ENCODE data around the gene MRPS23. TPM values are rescaled to one million over a fixed set of nuclear protein-coding genes. Genes with fewer than 3 reads are reported as not detected.
A peak's percentile ranks its signal among the peaks of the same experiment; 100 is the strongest.

Gene MRPS23
- total and polyA plus RNA-seq, 4 donors, result 15.7 to 44.9 (median 31.6) TPM

DNA sequence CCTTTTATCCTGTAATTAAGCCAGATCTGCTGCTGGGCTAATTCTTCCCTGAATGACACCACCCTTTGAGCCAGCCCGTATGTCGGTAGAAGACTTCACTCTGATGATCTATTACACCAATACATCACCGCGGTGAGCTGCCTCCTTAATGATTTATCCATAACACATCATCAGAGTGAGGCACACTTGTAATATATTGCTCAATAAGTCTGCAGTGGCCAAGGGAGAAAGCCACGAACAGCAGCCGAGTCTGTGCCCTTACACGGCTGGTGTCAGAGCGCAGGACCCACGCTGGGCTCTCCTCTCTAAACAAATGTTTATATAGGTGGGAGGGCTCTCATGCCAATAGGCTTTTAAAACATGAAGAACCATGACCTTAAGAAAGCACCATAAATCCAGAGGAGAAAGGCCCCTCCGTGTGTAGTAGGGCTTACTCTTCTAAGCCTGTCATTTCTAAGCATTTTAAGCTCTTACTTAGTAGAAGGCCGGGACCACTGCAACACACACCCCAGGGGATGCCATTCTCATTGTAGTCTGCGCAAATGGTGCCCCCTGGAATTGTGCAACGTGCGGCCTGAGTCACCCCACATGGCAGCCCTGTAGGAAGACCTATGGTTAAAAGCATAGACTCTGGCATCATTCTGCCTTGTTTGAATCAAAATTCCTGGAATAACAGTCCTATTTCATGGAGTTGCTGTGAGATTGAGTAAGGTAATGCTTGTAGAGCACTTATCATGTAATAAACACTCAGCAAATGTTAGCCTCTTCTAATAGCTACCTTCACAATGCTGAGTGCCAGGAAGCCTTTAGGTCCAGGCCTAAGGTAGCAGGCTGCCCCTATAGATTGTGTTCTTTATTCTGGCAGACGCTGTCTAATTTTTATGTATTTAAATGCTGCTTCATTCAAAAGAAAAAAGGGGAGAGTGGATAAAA, 26.1 kb downstream of the MRPS23 start:
- DNase-seq (peak in 2 of 3 donors; percentile 35 to 54), ATAC-seq (ENCODE audit: insufficient read depth, low FRiP score) (peak; percentile 27)
- Histone ChIP-seq H3K27ac (ENCODE audit: low read depth in 1 of 2, low read length in 1 of 2) (no peak overlapping the region), H3K9me3 (ENCODE audit: control insufficient read depth in 4 of 4, insufficient read depth in 3 of 4, low read length in 3 of 4) (no peaks in the 10 kb centered on the region), H3K4me1 (ENCODE audit: control insufficient read depth in 5 of 5, insufficient read depth in 5 of 5, low read length in 5 of 5) (peaks cover 0 to 13% (median 8%) of the 10 kb centered on the region in 5 donors), H3K27me3 (ENCODE audit: control insufficient read depth in 3 of 3, insufficient read depth in 3 of 3, low read length in 2 of 3) (no peaks in the 10 kb centered on the region), H3K4me3 (no peak overlapping the region), H3K36me3 (ENCODE audit: control insufficient read depth in 4 of 4, insufficient read depth in 4 of 4, low read length in 4 of 4) (no peaks in the 10 kb centered on the region), H3K9ac (ENCODE audit: insufficient read depth in 1 of 2, low read length in 2 of 2) (no peak overlapping the region)
- WGBS, 2 donors, result 62 to 66% methylated on average over 15 of the region's 15 CpGs
- TF ChIP-seq, protein P1, sequence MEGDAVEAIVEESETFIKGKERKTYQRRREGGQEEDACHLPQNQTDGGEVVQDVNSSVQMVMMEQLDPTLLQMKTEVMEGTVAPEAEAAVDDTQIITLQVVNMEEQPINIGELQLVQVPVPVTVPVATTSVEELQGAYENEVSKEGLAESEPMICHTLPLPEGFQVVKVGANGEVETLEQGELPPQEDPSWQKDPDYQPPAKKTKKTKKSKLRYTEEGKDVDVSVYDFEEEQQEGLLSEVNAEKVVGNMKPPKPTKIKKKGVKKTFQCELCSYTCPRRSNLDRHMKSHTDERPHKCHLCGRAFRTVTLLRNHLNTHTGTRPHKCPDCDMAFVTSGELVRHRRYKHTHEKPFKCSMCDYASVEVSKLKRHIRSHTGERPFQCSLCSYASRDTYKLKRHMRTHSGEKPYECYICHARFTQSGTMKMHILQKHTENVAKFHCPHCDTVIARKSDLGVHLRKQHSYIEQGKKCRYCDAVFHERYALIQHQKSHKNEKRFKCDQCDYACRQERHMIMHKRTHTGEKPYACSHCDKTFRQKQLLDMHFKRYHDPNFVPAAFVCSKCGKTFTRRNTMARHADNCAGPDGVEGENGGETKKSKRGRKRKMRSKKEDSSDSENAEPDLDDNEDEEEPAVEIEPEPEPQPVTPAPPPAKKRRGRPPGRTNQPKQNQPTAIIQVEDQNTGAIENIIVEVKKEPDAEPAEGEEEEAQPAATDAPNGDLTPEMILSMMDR (IDR thresholded peaks at IDR 0.05; ENCODE audit: control extremely low read depth, extremely low read depth), result no peak

DNA sequence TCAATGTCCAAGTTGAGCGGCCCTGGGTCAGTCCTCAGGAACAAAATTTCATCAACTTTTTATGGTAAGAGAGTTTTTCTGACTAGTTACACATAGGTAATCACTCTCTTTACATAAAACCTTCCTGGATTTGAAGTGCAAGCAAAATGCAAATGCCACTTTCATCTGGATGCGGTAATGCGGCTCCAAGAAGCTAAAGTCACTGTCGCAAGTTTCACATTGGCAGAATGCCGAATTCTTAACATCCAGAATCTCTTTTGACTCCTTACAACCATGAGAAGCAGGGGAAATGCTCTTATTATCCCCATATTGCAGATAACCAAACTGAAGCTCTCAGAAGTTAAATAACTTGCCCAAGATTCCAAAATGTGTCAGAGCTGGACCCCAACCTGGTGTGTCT, 30.0 kb downstream of the MRPS23 start:
- ATAC-seq (ENCODE audit: insufficient read depth, low FRiP score), result no peak
- DNase-seq, result no peak
- Histone ChIP-seq H3K4me3 (no peak overlapping the region), H3K9ac (ENCODE audit: insufficient read depth in 1 of 2, low read length in 2 of 2) (no peak overlapping the region), H3K36me3 (ENCODE audit: control insufficient read depth in 4 of 4, insufficient read depth in 4 of 4, low read length in 4 of 4) (no peaks in the 10 kb centered on the region), H3K9me3 (ENCODE audit: control insufficient read depth in 4 of 4, insufficient read depth in 3 of 4, low read length in 3 of 4) (no peaks in the 10 kb centered on the region), H3K27me3 (ENCODE audit: control insufficient read depth in 3 of 3, insufficient read depth in 3 of 3, low read length in 2 of 3) (no peaks in the 10 kb centered on the region), H3K27ac (ENCODE audit: low read depth in 1 of 2, low read length in 1 of 2) (no peak overlapping the region), H3K4me1 (ENCODE audit: control insufficient read depth in 5 of 5, insufficient read depth in 5 of 5, low read length in 5 of 5) (peaks cover 0 to 13% (median 8%) of the 10 kb centered on the region in 5 donors)
- 74 to 95% methylated on average over 5 of the region's 5 CpGs for WGBS, 2 donors
- TF ChIP-seq, protein P1 (IDR thresholded peaks at IDR 0.05; ENCODE audit: control extremely low read depth, extremely low read depth), result no peak

DNA sequence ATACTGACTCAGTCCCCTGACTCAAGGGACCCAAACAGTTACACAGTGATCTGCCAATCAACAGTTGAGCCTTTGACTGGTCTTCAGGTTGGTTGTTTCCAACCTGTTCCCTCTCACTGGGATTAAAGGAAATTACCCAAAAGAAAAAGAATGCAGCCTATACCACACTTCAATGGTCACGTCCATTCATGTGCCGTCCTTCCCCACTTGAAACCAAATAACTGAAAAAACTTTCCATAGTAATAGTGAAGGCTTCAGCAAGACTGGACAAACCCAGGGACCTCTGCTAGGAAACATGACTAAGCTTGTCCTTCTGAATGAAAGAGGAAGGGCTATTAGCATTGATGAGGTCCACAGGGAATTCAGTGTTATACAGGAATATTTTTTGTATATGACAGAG, 30.6 kb downstream of the MRPS23 start:
- no peak for ATAC-seq (ENCODE audit: insufficient read depth, low FRiP score)

More for the DNA sequence above, 30.6 kb downstream of the MRPS23 start:
- 83 to 87% methylated on average over 2 of the region's 2 CpGs for WGBS, 2 donors
- no peak for DNase-seq
- Histone ChIP-seq H3K4me3 (no peak overlapping the region), H3K27me3 (ENCODE audit: control insufficient read depth in 3 of 3, insufficient read depth in 3 of 3, low read length in 2 of 3) (no peaks in the 10 kb centered on the region), H3K9me3 (ENCODE audit: control insufficient read depth in 4 of 4, insufficient read depth in 3 of 4, low read length in 3 of 4) (no peaks in the 10 kb centered on the region), H3K4me1 (ENCODE audit: control insufficient read depth in 5 of 5, insufficient read depth in 5 of 5, low read length in 5 of 5) (peaks cover 0 to 13% (median 8%) of the 10 kb centered on the region in 5 donors), H3K36me3 (ENCODE audit: control insufficient read depth in 4 of 4, insufficient read depth in 4 of 4, low read length in 4 of 4) (no peaks in the 10 kb centered on the region), H3K27ac (ENCODE audit: low read depth in 1 of 2, low read length in 1 of 2) (no peak overlapping the region), H3K9ac (ENCODE audit: insufficient read depth in 1 of 2, low read length in 2 of 2) (no peak overlapping the region)
- TF ChIP-seq, protein P1 (IDR thresholded peaks at IDR 0.05; ENCODE audit: control extremely low read depth, extremely low read depth), result no peak
